Measurements from ENCODE around the gene CSTB. TPM values are rescaled to one million over a fixed set of nuclear protein-coding genes. Genes with fewer than 3 reads are reported as not detected.

CSTB gene
- total RNA-seq, 1 experiment from 2014 or later, result 40.7 TPM

- no peak overlapping the region for H2BK20ac ChIP-seq (ENCODE audit: low read depth, low read length, poor library complexity, severe bottlenecking)
- no peak overlapping the region for H3K27ac ChIP-seq (ENCODE audit: insufficient read length, low read depth, low read length)
- H2AFZ ChIP-seq (ENCODE audit: low read length), result no peak overlapping the region
- H3K9me3 Mint-ChIP-seq, result no peaks in the 10 kb centered on the region; a peak in 1 of 5 replicates
- no peak overlapping the region for H3K27ac Mint-ChIP-seq
- H3K79me2 ChIP-seq (ENCODE audit: insufficient read depth, low read length), result no peaks in the 10 kb centered on the region; the same call in 1 of the 2 replicates
- no peak overlapping the region for H2BK5ac ChIP-seq (ENCODE audit: insufficient read length, low read length)
- no peaks in the 10 kb centered on the region for H3K23me2 ChIP-seq (ENCODE audit: insufficient read length, low read depth, low read length, poor library complexity, severe bottlenecking)
- no peak overlapping the region for H3K18ac ChIP-seq (ENCODE audit: insufficient read length, low read depth, low read length)
- H3K4me1 ChIP-seq (ENCODE audit: insufficient read depth, low read length), result peaks cover 6% of the 10 kb centered on the region; the same call in 1 of the 2 replicates
- no peak for DNase-seq
- H3K36me3 Mint-ChIP-seq (ENCODE audit: insufficient read depth in 1 of 3, low read depth in 3 of 3), result peaks cover 10 to 20% (median 18%) of the 10 kb centered on the region in 3 experiments; a peak in 6 of 7 replicates
- peaks cover 1% of the 10 kb centered on the region for H3K27me3 Mint-ChIP-seq (ENCODE audit: low read depth)
- no peak overlapping the region for H3K23ac ChIP-seq (ENCODE audit: insufficient read length, low read depth, low read length)
- no peaks in the 10 kb centered on the region for H3K9me3 ChIP-seq (ENCODE audit: control insufficient read depth, low read depth, low read length)
- no peak overlapping the region for H2BK12ac ChIP-seq (ENCODE audit: insufficient read length, low read depth, low read length)
- no peak overlapping the region for H2AK5ac ChIP-seq (ENCODE audit: insufficient read length, low read length)
- H2BK15ac ChIP-seq (ENCODE audit: low read depth, low read length), result no peak overlapping the region
- H3K4me1 Mint-ChIP-seq, result peaks cover 44 to 46% of the 10 kb centered on the region in 2 experiments
- no peak overlapping the region for H4K8ac ChIP-seq (replicated peaks; ENCODE audit: insufficient read length, low read depth, low read length)
- H4K91ac ChIP-seq (ENCODE audit: insufficient read length, low read depth, low read length), result no peak overlapping the region
- no peak overlapping the region for H3K56ac ChIP-seq (ENCODE audit: insufficient read length, low read depth, low read length)
- no peaks in the 10 kb centered on the region for H4K20me1 ChIP-seq (ENCODE audit: control insufficient read depth, insufficient read depth, insufficient read length)
- no peak overlapping the region for H3K4ac ChIP-seq (ENCODE audit: low read depth, low read length)
- peak overlapping the region; percentile 68 for H3K4me2 ChIP-seq (ENCODE audit: insufficient read depth, insufficient read length, low read length)
- H4K5ac ChIP-seq (ENCODE audit: insufficient read length, low read depth, low read length), result no peak overlapping the region
- no CpG with 5 or more reads among the region's 12 CpGs for WGBS (ENCODE audit: extremely low coverage, insufficient read length, low lambda C conversion rate)
- H3K14ac ChIP-seq (ENCODE audit: insufficient read depth, low read length), result no peak overlapping the region
- H3K9ac ChIP-seq (ENCODE audit: extremely low read depth, insufficient read length, low read length), result peak overlapping the region; percentile 36
- no peak overlapping the region for H3T11ph ChIP-seq (ENCODE audit: low read length)
- H3K79me1 ChIP-seq (ENCODE audit: insufficient read depth, low read depth, low read length, poor library complexity, severe bottlenecking), result no peaks in the 10 kb centered on the region
- H3K27me3 ChIP-seq (ENCODE audit: insufficient read depth, low read length), result no peaks in the 10 kb centered on the region
- peak overlapping the region; percentile 91 to 93 for H3K4me3 Mint-ChIP-seq
- no peak overlapping the region for H2BK120ac ChIP-seq (ENCODE audit: low read depth, low read length, poor library complexity, severe bottlenecking)
- no peak for TF ChIP-seq CTCF (conservative IDR thresholded peaks at IDR 0.05)
Observed at GRCh38 chr21:43775190-43775589, 918 bp downstream of the CSTB start.
